ENCODE measurements around the gene CHIC2.

DNA sequence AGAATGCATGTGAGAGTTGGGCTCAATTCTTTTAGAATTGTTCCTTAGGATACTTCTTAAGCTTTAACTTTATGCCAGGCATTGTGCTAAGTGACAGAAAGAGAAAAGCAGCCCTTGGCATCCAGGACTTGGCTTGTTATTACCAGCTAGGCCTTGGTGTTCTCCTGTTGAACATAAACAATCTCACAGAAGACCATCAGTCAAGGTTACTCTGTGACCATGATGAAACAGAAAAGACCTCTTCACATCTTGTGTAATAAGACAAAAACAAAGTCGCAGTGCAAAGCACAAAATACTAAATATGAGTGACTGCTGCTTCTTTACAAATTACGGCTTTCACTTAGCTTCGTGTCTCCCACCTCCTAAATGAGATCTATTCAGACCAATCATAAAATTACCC is 71.6 kb downstream of the CHIC2 start:
- TF ChIP-seq, protein P1, sequence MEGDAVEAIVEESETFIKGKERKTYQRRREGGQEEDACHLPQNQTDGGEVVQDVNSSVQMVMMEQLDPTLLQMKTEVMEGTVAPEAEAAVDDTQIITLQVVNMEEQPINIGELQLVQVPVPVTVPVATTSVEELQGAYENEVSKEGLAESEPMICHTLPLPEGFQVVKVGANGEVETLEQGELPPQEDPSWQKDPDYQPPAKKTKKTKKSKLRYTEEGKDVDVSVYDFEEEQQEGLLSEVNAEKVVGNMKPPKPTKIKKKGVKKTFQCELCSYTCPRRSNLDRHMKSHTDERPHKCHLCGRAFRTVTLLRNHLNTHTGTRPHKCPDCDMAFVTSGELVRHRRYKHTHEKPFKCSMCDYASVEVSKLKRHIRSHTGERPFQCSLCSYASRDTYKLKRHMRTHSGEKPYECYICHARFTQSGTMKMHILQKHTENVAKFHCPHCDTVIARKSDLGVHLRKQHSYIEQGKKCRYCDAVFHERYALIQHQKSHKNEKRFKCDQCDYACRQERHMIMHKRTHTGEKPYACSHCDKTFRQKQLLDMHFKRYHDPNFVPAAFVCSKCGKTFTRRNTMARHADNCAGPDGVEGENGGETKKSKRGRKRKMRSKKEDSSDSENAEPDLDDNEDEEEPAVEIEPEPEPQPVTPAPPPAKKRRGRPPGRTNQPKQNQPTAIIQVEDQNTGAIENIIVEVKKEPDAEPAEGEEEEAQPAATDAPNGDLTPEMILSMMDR (IDR thresholded peaks at IDR 0.05): no peak
- no peak for TF ChIP-seq ZFX (IDR thresholded peaks at IDR 0.05; ENCODE audit: borderline replicate concordance)

All from 22Rv1 (cell line).